GM19043 (cell line): ENCODE measurements around the gene LGALS9.
A peak's percentile ranks its signal among the peaks of the same experiment; 100 is the strongest.
"Not testable (repeated sequence)": the region's sequence is repeated elsewhere in the genome, so short reads cannot be mapped to it uniquely, and the experiment has no call there.

Source experiments
- ATAC-seq: cut with Tn5 transposase; IDR thresholded peaks from one replicate; pipeline ENCODE4 v1.9.1; 2021; ENCODE audit warnings: low read depth; ENCODE audit not compliant: unreplicated experiment

LGALS9 gene

GRCh38 chr17:27625856-27626255, 5.1 kb upstream of the LGALS9 start:
- ATAC-seq = no peak

GRCh38 chr17:27627514-27627913, 3.5 kb upstream of the LGALS9 start:
- ATAC-seq = no peak

DNA sequence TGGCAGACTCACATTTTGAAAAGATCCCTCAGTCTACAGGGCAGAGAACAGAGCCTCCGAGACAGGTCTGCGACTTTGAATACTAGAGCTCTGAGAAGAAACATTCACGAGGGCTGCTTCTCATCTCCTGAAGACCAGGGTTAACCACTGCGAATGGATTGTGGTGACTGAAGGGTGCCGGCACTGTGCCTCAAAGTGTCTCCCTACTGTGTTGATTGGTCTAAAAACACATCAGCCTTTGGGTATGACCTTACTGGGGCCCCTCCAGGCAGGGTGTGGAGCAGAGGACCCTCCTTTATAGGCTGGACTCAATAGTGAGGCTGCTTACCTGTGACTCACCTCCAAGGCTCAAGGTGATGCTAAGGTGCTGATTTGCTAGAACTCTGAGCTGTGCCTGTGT, 2.6 kb upstream of the LGALS9 start:
- ATAC-seq = no peak

DNA sequence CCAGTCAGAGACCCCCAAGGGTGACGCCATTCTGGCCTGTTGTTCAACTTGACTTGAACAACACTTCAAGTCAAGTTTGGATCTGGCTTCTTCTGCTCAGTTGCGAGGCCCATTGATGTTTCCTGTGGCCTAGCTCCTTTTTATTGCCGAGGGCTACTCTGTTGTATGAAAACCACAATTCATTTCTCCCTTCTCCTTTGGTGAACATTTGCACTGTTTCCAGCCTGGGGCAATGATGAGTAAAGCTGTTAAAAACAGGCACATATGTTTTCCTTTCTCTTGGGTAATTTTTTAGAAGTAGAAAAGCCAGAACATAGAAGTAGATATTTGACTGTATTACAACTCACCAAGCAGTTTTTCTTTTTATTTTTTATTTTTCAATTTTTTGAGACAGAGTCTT, 1.7 kb upstream of the LGALS9 start:
- not testable (repeated sequence) for ATAC-seq

- ATAC-seq = peak; percentile 32
Measured at GRCh38 chr17:27631411-27631760, 398 bp downstream of the LGALS9 start.

GRCh38 chr17:27631897-27632725, 1.1 kb downstream of the LGALS9 start:
- no peak for ATAC-seq

- ATAC-seq = not testable (repeated sequence)
Measured at GRCh38 chr17:27632766-27633165, 1.8 kb downstream of the LGALS9 start.

DNA sequence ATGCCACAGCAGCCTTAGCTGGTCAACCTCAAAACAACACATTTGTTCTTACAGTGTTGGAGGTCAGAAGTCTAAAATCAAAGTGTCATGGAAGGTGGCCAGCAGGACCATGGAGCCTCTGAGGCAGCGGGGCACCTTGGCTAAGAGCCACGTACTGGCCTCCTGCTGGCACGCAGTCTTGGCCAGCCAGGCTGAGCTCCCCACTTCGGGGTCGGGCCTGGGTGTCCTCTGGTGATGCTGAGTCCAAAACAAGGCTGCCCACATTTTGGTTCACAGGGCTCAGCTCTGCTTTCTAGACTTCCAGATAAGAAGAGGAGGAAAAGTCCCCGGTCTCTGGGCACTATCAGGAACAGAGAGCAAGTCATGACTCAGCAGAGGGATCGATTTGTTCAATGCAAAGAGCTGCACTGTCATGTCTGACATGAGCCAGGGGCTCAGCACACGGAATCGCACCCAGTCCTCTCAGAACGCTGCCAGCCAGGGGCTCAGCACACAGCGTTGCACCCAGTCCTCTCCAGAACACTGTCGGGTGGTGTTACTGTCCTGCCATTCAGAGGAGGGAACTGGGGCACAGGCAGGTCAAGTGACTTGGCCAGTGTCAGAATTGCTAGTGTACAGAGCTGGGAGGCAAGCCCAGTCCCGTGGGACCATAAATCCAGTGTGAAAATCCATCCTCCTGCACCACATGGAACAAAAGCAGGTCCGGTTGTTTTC, 2.5 kb downstream of the LGALS9 start:
- no peak for ATAC-seq

GRCh38 chr17:27634026-27634335, 3.0 kb downstream of the LGALS9 start:
- no peak for ATAC-seq

DNA sequence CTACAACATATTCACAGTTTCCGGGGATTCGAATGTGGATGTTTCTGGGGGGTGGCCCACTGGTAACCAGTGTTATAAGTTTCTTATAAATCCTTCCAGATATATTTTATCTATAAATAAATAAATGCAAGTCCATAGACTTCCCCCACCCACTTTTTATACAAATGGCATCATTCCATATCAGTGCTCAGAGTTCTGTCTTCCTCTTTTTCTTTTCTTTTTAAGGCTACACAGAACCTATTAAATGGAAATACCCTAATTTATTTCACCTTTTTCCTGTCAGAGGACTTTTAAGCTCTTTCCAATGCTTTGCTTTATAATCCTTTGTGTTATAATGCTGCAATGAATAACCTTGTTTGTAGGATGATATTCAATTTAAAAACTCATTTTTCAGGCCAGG, 3.8 kb downstream of the LGALS9 start:
- ATAC-seq = no peak

DNA sequence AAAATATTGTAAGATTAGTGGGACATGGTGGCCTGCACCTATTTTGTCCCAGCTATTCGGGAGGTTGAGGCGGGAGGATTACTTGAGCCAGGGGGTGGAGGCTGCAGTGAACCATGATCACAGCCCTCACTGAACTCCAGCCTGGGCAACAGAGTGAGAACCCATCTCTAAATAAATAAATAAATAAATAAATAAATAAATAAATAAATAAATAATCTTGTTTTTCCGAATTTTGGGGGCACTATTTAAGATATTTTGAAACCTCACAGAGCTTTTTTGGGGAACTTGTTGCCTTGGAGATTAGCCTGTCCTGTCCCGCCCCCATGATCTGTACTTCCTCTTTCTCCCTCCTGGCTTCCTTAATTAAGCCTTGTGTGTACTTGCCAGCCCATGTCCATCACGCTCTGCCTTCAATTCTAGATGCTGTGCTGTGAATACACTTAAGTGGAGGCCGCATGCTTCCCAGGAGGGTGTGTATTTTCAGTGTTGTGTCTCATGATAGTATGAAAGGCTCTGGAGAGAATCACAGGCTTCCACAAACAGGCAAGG, 4.4 kb downstream of the LGALS9 start:
- ATAC-seq = no peak

GRCh38 chr17:27636005-27636520, 5.1 kb downstream of the LGALS9 start:
- ATAC-seq = not testable (repeated sequence)

DNA sequence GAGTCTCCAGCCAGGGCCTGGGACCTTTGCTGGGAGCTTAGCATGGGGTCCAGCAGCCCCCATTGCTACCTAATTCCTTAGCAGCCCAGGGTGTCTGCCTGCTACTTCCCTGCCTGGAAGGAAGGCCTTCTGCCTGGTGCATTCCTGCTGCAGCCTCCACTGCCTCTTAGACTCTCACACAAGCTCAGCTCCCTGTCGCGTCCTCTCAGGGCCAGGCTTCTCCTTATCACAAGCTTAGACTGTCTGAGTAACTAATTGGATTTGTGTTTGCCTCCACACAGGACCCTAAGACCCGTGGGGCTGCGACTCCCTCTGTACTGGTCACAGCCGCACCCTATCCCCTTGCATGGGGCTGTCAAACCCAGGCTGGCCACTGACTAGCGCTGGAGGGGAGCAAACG, 6.8 kb downstream of the LGALS9 start:
- ATAC-seq = not testable (repeated sequence)

GRCh38 chr17:27638415-27638914, 7.5 kb downstream of the LGALS9 start:
- not testable (repeated sequence) for ATAC-seq

GRCh38 chr17:27640790-27641189, 9.8 kb downstream of the LGALS9 start:
- ATAC-seq = no peak

DNA sequence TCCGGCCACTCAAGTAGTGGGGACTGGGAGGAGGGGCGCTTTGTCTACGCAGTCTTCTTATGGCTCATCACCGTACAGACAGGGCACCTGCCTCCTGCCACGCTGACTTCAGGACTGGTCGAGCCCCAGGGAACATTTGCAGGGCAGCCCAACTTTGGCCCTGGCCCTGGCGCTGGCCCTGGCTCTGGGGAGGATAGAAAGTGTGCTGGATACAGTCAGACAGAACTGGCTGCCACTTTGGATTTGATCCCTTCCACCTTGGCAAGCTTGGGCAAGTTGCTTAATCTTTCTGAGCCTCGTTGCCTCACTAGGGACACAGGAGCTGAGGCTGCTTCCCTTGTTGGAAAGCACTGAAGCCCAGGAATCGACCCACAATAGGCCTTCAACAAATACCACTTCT, 13.6 kb downstream of the LGALS9 start:
- ATAC-seq = no peak

DNA sequence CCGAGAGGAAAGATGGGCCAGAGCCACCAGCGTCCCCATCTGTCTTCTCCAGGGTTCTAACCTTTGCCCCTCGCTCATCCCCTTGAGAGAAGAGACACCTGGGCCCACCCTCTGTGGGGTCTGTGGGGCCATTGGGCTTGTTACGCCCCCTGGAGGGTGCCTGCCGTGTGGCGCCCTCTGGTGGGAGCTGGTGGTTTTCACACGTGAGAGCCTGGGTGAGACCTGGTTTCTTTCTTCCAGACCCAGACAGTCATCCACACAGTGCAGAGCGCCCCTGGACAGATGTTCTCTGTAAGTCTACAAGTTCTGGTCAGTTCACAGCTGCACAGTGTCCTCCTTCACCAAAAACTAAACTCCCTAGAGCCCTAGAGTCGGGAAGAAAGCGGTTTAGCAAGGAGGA, 14.6 kb downstream of the LGALS9 start:
- ATAC-seq = not testable (repeated sequence)

GRCh38 chr17:27646232-27646631, 15.2 kb downstream of the LGALS9 start:
- ATAC-seq = no peak

GRCh38 chr17:27647765-27648164, 16.8 kb downstream of the LGALS9 start:
- ATAC-seq = no peak

DNA sequence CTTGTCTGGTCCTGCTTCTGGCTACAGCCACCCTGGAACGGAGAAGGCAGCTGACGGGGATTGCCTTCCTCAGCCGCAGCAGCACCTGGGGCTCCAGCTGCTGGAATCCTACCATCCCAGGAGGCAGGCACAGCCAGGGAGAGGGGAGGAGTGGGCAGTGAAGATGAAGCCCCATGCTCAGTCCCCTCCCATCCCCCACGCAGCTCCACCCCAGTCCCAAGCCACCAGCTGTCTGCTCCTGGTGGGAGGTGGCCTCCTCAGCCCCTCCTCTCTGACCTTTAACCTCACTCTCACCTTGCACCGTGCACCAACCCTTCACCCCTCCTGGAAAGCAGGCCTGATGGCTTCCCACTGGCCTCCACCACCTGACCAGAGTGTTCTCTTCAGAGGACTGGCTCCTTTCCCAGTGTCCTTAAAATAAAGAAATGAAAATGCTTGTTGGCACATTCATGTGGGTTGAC, 18.2 kb downstream of the LGALS9 start:
- not testable (repeated sequence) for ATAC-seq

GRCh38 chr17:27649929-27650328, 18.9 kb downstream of the LGALS9 start:
- ATAC-seq = no peak
